Panc1 (cell line): ENCODE data around the gene PLK1. TPM values are rescaled to one million over a fixed set of nuclear protein-coding genes. Genes with fewer than 3 reads are reported as not detected.

Experiments
- ATAC-seq: fragments of 200-7000 bp; cut with Tn5 transposase; 2 replicates; pipeline ENCODE4 v1.9.1; 2020; ENCODE audit warnings: mild to moderate bottlenecking, moderate library complexity
- BruUV-seq: library from RNA; stranded (reverse); fragments of 400-500 nt; replicated peaks from 2 replicates; lab custom pipeline; 2021; lab: Mats Ljungman, UMichigan
- CTCF ChIA-PET: fragments of 300-600 bp; sonication (Branson Sonifier 250); formaldehyde crosslinking; loops from one replicate; lab custom pipeline; 2022; ENCODE audit warnings: antibody characterized with exemption; lab: Charles Lee
- POLR2A ChIA-PET: fragments of 300-600 bp; sonication (Branson Sonifier 250); formaldehyde crosslinking; loops from one replicate; lab custom pipeline; 2022; ENCODE audit warnings: antibody characterized with exemption; lab: Charles Lee
- DNase-seq: peaks from one replicate; pipeline ENCODE4 v3.0.0-alpha.2; 2010; ENCODE audit warnings: low read depth, low spot score
- H3K27ac ChIP-seq: 2 replicates; pipeline ENCODE4 v1.5.1; 2011; ENCODE audit warnings: mild to moderate bottlenecking, low read length, inconsistent platforms
- H3K27me3 ChIP-seq: fragments of 200-500 bp; sonication (Bioruptor generic); 2 replicates; pipeline ENCODE4 v1.6.0; 2014; ENCODE audit warnings: low read length, inconsistent platforms; ENCODE audit not compliant: control insufficient read depth, insufficient read depth
- H3K36me3 ChIP-seq: fragments of 200-500 bp; sonication (Bioruptor generic); 2 replicates; pipeline ENCODE4 v1.5.1; 2014; ENCODE audit warnings: inconsistent platforms, mild to moderate bottlenecking, low read length, moderate library complexity; ENCODE audit not compliant: control insufficient read depth, insufficient read depth
- H3K4me1 ChIP-seq: 2 replicates; pipeline ENCODE4 v1.5.1; 2011; ENCODE audit warnings: inconsistent platforms, mild to moderate bottlenecking, low read length, moderate library complexity; ENCODE audit not compliant: control insufficient read depth, insufficient read depth
- H3K4me3 ChIP-seq, 2 experiments: 2 replicates each; pipeline ENCODE4 v1.5.1; 2011 to 2012; ENCODE audit warnings: low read depth in 2 of 2, low read length in 2 of 2, mild to moderate bottlenecking in 2 of 2, inconsistent platforms in 1 of 2, moderate library complexity in 1 of 2
- H3K9me3 ChIP-seq: fragments of 200-500 bp; sonication (Bioruptor generic); 2 replicates; pipeline ENCODE4 v1.5.1; 2014; ENCODE audit warnings: low read depth, mild to moderate bottlenecking, inconsistent platforms, low read length, moderate library complexity; ENCODE audit not compliant: control insufficient read depth, insufficient read depth
- POLR2AphosphoS5 ChIP-seq: IDR thresholded peaks from 2 replicates; pipeline ENCODE4 v1.6.1; 2012; ENCODE audit warnings: mild to moderate bottlenecking, low read depth, low read length, moderate library complexity
- SIN3A ChIP-seq: IDR thresholded peaks from 2 replicates; pipeline ENCODE4 v1.6.1; 2012; ENCODE audit warnings: low read depth, mild to moderate bottlenecking, low read length, moderate library complexity, borderline replicate concordance; ENCODE audit not compliant: insufficient read depth
- TCF7L2 ChIP-seq: IDR thresholded peaks from 2 replicates; pipeline ENCODE4 v1.6.1; 2011; ENCODE audit warnings: mild to moderate bottlenecking, low read depth, low read length, inconsistent platforms
- in situ Hi-C: cut with HindIII; loops from 2 replicates; pipeline ENCODE4 v1.10.0; 2016; ENCODE audit warnings: low sequenced_read_pairs, low pct_unique_long_range_greater_than_20kb
- intact Hi-C: fragments of 100-400 bp; cut with micrococcal nuclease; formaldehyde crosslinking; loops from one replicate; pipeline ENCODE4 v1.10.0; 2022; ENCODE audit not compliant: unreplicated experiment
- total RNA-seq: library from RNA; stranded (reverse); gene quantifications from one replicate; pipeline ENCODE4 v1.2.1, GENCODE V29; 2021; ENCODE audit not compliant: unreplicated experiment
- TF ChIP-seq, protein P1 (sequence below): fragments of 450-650 bp; IDR thresholded peaks from 2 replicates; pipeline ENCODE4 v1.5.1; 2017; ENCODE audit warnings: mild to moderate bottlenecking
- TF ChIP-seq, protein P2 (sequence below), 2 experiments: IDR thresholded peaks; 2 replicates each; pipeline ENCODE4 v1.6.1; 2011 to 2012; ENCODE audit warnings: low read depth in 2 of 2, control low read depth in 1 of 2, low read length in 1 of 2, mild to moderate bottlenecking in 1 of 2, moderate library complexity in 1 of 2; ENCODE audit not compliant: insufficient read depth in 1 of 2

The PLK1 gene
- total RNA-seq, 1 experiment from 2014 or later, result 94.8 TPM

DNA sequence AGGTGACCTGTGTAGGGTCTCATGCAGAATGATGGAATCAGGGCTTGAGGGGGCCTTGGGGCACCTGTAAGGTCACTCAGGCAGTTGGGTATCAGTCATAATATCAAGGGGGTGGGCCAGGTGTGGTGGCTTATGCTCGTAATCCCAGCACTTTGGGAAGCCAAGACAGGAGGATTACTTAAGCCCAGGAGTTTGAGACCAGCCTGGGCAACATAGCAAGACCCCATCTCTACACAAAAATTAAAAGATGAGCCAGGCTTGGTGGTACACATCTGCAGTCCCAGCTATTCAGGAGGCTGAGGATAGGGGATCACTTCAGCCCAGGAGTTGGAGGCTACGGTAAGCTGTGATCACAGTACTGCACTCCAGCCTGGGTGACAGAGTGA is 26.8 kb downstream of the PLK1 start:
- Histone ChIP-seq H3K27ac (no peak overlapping the region), H3K36me3 (no peaks in the 10 kb centered on the region), H3K4me1 (no peaks in the 10 kb centered on the region), H3K9me3 (peaks cover 4% of the 10 kb centered on the region; the same call in 1 of the 2 replicates), H3K4me3 (no peak overlapping the region), H3K27me3 (no peaks in the 10 kb centered on the region)
- ATAC-seq, result no peak
- POLR2A ChIA-PET, result no interaction called here
- CTCF ChIA-PET, result no interaction called here
- TF ChIP-seq, protein P1, sequence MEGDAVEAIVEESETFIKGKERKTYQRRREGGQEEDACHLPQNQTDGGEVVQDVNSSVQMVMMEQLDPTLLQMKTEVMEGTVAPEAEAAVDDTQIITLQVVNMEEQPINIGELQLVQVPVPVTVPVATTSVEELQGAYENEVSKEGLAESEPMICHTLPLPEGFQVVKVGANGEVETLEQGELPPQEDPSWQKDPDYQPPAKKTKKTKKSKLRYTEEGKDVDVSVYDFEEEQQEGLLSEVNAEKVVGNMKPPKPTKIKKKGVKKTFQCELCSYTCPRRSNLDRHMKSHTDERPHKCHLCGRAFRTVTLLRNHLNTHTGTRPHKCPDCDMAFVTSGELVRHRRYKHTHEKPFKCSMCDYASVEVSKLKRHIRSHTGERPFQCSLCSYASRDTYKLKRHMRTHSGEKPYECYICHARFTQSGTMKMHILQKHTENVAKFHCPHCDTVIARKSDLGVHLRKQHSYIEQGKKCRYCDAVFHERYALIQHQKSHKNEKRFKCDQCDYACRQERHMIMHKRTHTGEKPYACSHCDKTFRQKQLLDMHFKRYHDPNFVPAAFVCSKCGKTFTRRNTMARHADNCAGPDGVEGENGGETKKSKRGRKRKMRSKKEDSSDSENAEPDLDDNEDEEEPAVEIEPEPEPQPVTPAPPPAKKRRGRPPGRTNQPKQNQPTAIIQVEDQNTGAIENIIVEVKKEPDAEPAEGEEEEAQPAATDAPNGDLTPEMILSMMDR, result no peak
- TF ChIP-seq POLR2AphosphoS5, result no peak
- no peak for TF ChIP-seq TCF7L2
- TF ChIP-seq, protein P2, sequence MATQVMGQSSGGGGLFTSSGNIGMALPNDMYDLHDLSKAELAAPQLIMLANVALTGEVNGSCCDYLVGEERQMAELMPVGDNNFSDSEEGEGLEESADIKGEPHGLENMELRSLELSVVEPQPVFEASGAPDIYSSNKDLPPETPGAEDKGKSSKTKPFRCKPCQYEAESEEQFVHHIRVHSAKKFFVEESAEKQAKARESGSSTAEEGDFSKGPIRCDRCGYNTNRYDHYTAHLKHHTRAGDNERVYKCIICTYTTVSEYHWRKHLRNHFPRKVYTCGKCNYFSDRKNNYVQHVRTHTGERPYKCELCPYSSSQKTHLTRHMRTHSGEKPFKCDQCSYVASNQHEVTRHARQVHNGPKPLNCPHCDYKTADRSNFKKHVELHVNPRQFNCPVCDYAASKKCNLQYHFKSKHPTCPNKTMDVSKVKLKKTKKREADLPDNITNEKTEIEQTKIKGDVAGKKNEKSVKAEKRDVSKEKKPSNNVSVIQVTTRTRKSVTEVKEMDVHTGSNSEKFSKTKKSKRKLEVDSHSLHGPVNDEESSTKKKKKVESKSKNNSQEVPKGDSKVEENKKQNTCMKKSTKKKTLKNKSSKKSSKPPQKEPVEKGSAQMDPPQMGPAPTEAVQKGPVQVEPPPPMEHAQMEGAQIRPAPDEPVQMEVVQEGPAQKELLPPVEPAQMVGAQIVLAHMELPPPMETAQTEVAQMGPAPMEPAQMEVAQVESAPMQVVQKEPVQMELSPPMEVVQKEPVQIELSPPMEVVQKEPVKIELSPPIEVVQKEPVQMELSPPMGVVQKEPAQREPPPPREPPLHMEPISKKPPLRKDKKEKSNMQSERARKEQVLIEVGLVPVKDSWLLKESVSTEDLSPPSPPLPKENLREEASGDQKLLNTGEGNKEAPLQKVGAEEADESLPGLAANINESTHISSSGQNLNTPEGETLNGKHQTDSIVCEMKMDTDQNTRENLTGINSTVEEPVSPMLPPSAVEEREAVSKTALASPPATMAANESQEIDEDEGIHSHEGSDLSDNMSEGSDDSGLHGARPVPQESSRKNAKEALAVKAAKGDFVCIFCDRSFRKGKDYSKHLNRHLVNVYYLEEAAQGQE (IDR thresholded peaks at IDR 0.05; ENCODE audit: insufficient read depth in 1 of 2, low read depth in 2 of 2, low read length in 1 of 2), result no peak
- no peak for TF ChIP-seq SIN3A
- DNase-seq, result no peak
- intact Hi-C loops, result no loop called here
- in situ Hi-C loops, result no loop called here
- no TSS peak for BruUV-seq

DNA sequence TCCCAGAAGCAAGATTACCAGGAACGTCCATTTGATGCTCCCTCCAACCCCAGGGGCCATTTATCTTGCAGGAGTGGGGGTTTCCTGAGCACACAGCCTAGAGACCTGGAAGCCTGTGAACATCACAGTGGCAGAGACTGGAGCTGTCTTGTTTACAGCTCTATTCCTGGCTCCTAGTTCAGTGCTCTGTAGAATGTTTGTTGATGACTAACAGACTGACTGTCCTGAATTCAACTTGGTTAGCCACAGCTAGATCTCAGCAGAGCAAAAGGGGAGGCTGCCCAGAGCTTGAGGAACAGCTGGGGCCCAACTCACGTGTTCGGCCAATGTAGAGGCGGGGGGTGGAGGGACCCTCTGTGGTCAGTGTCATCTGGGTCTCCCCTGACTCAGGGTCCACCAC is 27.8 kb downstream of the PLK1 start:
- no peak for ATAC-seq
- Histone ChIP-seq H3K4me1 (no peaks in the 10 kb centered on the region), H3K4me3 (no peak overlapping the region), H3K27ac (no peak overlapping the region), H3K27me3 (no peaks in the 10 kb centered on the region), H3K36me3 (no peaks in the 10 kb centered on the region), H3K9me3 (peaks cover 4% of the 10 kb centered on the region; the same call in 1 of the 2 replicates)
- TF ChIP-seq SIN3A, result no peak
- no peak for TF ChIP-seq POLR2AphosphoS5
- TF ChIP-seq, protein P2 (IDR thresholded peaks at IDR 0.05; ENCODE audit: insufficient read depth in 1 of 2, low read depth in 2 of 2, low read length in 1 of 2), result no peak
- TF ChIP-seq TCF7L2, result no peak
- TF ChIP-seq, protein P1, result no peak
- CTCF ChIA-PET, result no interaction called here
- no peak for DNase-seq
- in situ Hi-C loops, result no loop called here
- no TSS peak for BruUV-seq
- POLR2A ChIA-PET, result no interaction called here
- intact Hi-C loops, result no loop called here
